Measurements from ENCODE around the gene CNKSR1.

GRCh38 chr1:26169198-26169554, 8.1 kb upstream of the CNKSR1 start:
- TF ChIP-seq CTCF (IDR thresholded peaks at IDR 0.05; ENCODE audit: low read depth, low read length) (no peak), EZH2phosphoT487 (IDR thresholded peaks at IDR 0.05; ENCODE audit: low read depth) (no peak)

All from OCI-LY3 (cell line).